A549 (cell line): ENCODE measurements around the gene PCDHB16.
"Not testable (repeated sequence)": the region's sequence is repeated elsewhere in the genome, so short reads cannot be mapped to it uniquely, and the experiment has no call there.

Source experiments
- CTCF ChIP-seq: fragments of >200 bp; sonication (Bioruptor Twin); formaldehyde crosslinking; IDR thresholded peaks from 3 replicates; pipeline ENCODE4 v1.5.1; 2016
- E2F6 ChIP-seq: IDR thresholded peaks from 2 replicates; pipeline ENCODE4 v1.6.1; 2012; ENCODE audit warnings: low read depth, borderline replicate concordance
- POLR2A ChIP-seq: IDR thresholded peaks from 2 replicates; pipeline ENCODE4 v1.6.1; 2012; ENCODE audit warnings: mild to moderate bottlenecking, low read length
- RAD21 ChIP-seq, 2 experiments: fragments of >200 bp in 1 of 2; sonication (Bioruptor Twin) in 1 of 2; formaldehyde crosslinking in 1 of 2; IDR thresholded peaks in 1 of 2; conservative IDR thresholded peaks in 1 of 2; 2 replicates in 1 of 2; 3 replicates in 1 of 2; pipeline ENCODE4 v1.6.1; 2012 to 2018; ENCODE audit warnings: inconsistent platforms in 1 of 2
- ZFP36 ChIP-seq: fragments of 450-650 bp; IDR thresholded peaks from 2 replicates; pipeline ENCODE4 v1.6.1; 2014; ENCODE audit warnings: borderline replicate concordance; ENCODE audit not compliant: partially characterized antibody

GRCh38 chr5:141157356-141157755 lies 24.8 kb upstream of the PCDHB16 start:
- TF ChIP-seq POLR2A; CTCF; E2F6; ZFP36; RAD21 (conservative IDR thresholded peaks at IDR 0.05 in 1 of 2, IDR thresholded peaks at IDR 0.05 in 1 of 2): not testable (repeated sequence)
